Ovary (tissue), 9 donors: Measurements from ENCODE around the gene MAN1A1. TPM values are rescaled to one million over a fixed set of nuclear protein-coding genes. Genes with fewer than 3 reads are reported as not detected.

Source experiments
- DNase-seq, 5 donors: peaks; one replicate each; pipeline ENCODE4 v3.0.0-alpha.2; 2019 to 2020
- H3K27ac ChIP-seq, 2 donors: fragments of 200-600 bp; one replicate each; pipeline versions ENCODE4 v1.5.1 to v1.8.0; 2019 to 2022
- H3K27me3 ChIP-seq: fragments of 200-600 bp; one replicate; pipeline ENCODE4 v1.8.0; 2022
- H3K36me3 ChIP-seq: fragments of 200-600 bp; sonication (generic); one replicate; pipeline ENCODE4 v1.5.1; 2019
- H3K4me1 ChIP-seq: one replicate; pipeline ENCODE4 v1.8.1; 2013; ENCODE audit warnings: mild to moderate bottlenecking, moderate library complexity; ENCODE audit not compliant: insufficient read depth
- H3K4me3 ChIP-seq: fragments of 200-600 bp; sonication (generic); one replicate; pipeline ENCODE4 v1.5.1; 2017
- H3K9me3 ChIP-seq, 2 donors: fragments of 200-600 bp in 1 of 2; sonication (generic) in 1 of 2; one replicate each; pipeline versions ENCODE4 v1.5.1 to v1.8.1; 2013 to 2019; ENCODE audit warnings: mild to moderate bottlenecking in 1 of 2, moderate library complexity in 1 of 2
- EP300 ChIP-seq: sonication (generic); formaldehyde crosslinking; IDR thresholded peaks from one replicate; pipeline ENCODE4 v1.6.1; 2017; ENCODE audit warnings: antibody characterized with exemption
- POLR2A ChIP-seq: fragments of 450-650 bp; IDR thresholded peaks from one replicate; pipeline ENCODE4 v1.6.1; 2017; ENCODE audit warnings: antibody characterized with exemption, mild to moderate bottlenecking, moderate library complexity
- WGBS, 3 donors: extraction: QIAGEN DNeasy Blood & Tissue Kit in 1 of 3; methylation state at CpG; one replicate each; pipeline versions ENCODE4 v1.1.5 to v1.1.7; 2013 to 2017; 5-methylcytosine and 5-hydroxymethylcytosine counted together
- intact Hi-C, 4 donors: fragments of 100-400 bp; cut with DNase I; formaldehyde crosslinking; loops; one replicate each; pipeline versions ENCODE4 v1.11.0 to v1.15.1; 2022 to 2023
- polyA plus RNA-seq, 2 donors: library from polyadenylated mRNA; stranded (reverse); fragments of 200-250 nt in 1 of 2; fragments of 350-450 nt in 1 of 2; fragmentation: Illumina TruSeq in 1 of 2; extraction: RNeasy Lipid Tissue Mini Kit (QIAGEN cat#74804) in 1 of 2; gene quantifications; one replicate each; pipeline ENCODE4 v1.2.3, GENCODE V29; 2013 to 2014
- total RNA-seq, 7 donors: library from RNA; depleted of rRNA in 2 of 7; stranded (reverse); fragments of >200 nt in 2 of 7; fragmentation: NEBNext Ultra II Directional in 3 of 7; extraction: Animal tissue kit (Norgen Biotek cat#: 25700) in 3 of 7; gene quantifications; one replicate each; pipeline versions ENCODE4 v1.1.0 to v1.2.4, GENCODE V29; 2016 to 2023
- TF ChIP-seq, protein P1 (sequence below), 3 donors: fragments of 450-650 bp in 2 of 3; fragments of 200-600 bp in 1 of 3; IDR thresholded peaks; one replicate each; pipeline versions ENCODE4 v1.5.1 to v1.8.0; 2016 to 2022; ENCODE audit warnings: antibody characterized with exemption in 3 of 3, mild to moderate bottlenecking in 1 of 3
- donor health status: DM: no; HTN: no; CAD: no; lungs with moderate emphysema.
- donor health status: DM: no; HTN: no; CAD: no.
- donor health status: Bipolar disorder and iron deficiency.
- donor health status: DM: yes; HTN: yes; CAD: no.
- donor health status: DM: no; HTN: no; CAD: no.
- donor health status: DM: yes; HTN: yes; CAD: no.

Gene MAN1A1
- total and polyA plus RNA-seq, 9 donors: 22.1 to 49.6 (median 31.8) TPM

DNA sequence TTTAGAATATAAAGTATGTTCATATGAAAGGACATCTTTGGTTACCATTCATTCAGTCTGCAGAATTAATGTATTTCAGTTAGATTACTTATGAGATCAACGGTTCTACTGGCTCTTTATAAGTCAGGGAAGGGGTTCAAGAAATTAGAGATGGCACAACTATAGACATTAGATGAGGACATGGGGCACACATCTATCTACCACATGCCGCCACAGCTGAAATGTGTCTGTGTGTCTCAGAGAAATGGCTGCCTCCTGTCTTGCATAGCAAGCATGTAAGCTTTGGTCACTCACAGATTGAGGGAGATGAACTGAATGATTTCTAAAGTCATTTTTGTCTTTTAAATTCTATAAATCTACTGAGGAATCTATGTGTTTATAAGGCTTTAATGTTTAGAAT is 142.2 kb downstream of the MAN1A1 start:
- intact Hi-C loops: no loop called here
- Histone ChIP-seq H3K27ac (no peak overlapping the region), H3K36me3 (no peaks in the 10 kb centered on the region), H3K4me1 (no peaks in the 10 kb centered on the region), H3K9me3 (no peaks in the 10 kb centered on the region), H3K4me3 (no peak overlapping the region), H3K27me3 (no peaks in the 10 kb centered on the region)
- TF ChIP-seq EP300: no peak
- TF ChIP-seq, protein P1, sequence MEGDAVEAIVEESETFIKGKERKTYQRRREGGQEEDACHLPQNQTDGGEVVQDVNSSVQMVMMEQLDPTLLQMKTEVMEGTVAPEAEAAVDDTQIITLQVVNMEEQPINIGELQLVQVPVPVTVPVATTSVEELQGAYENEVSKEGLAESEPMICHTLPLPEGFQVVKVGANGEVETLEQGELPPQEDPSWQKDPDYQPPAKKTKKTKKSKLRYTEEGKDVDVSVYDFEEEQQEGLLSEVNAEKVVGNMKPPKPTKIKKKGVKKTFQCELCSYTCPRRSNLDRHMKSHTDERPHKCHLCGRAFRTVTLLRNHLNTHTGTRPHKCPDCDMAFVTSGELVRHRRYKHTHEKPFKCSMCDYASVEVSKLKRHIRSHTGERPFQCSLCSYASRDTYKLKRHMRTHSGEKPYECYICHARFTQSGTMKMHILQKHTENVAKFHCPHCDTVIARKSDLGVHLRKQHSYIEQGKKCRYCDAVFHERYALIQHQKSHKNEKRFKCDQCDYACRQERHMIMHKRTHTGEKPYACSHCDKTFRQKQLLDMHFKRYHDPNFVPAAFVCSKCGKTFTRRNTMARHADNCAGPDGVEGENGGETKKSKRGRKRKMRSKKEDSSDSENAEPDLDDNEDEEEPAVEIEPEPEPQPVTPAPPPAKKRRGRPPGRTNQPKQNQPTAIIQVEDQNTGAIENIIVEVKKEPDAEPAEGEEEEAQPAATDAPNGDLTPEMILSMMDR (IDR thresholded peaks at IDR 0.05): no peak
- TF ChIP-seq POLR2A: no peak
- DNase-seq: no peak
- 93 to 100% (median 98%) methylated on average over 2 of the region's 2 CpGs for WGBS, 3 donors

DNA sequence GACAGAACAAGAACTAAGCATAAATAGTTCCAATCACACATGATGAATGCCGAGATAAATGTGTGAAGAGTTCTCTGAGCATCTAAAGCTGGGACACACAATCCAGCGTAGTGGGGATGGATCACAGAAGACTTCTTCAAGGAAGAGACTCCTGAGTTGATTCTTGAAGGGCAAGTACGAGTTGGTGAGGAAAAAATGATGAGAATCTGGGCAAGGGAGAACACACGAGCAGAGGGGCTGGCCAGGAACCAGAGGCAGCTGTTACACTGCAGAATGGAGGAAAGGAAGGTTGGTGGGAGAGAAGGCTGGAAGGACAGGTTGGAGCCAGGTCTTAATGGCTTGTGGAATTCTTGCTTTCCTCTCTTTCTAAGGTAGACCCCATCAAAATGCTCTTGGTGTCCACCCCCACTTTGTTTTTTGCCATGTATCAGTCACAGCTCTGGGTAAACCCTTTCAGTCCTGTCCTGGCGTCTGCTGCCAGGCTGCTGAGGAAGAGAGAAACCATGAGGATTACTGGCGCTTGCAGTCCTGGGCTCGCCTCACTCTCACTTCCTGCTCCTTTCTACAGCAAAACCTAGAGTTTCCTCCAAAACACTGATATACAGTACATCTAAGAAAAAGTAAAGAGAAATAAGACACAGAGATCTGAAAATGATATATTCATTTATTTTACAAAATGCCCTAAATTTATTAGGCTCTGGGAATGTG is 143.5 kb downstream of the MAN1A1 start:
- Histone ChIP-seq H3K27ac (no peak overlapping the region), H3K4me3 (no peak overlapping the region), H3K36me3 (no peaks in the 10 kb centered on the region), H3K9me3 (no peaks in the 10 kb centered on the region), H3K27me3 (no peaks in the 10 kb centered on the region), H3K4me1 (no peaks in the 10 kb centered on the region)
- no peak for DNase-seq
- intact Hi-C loops: no loop called here
- WGBS, 3 donors: 84 to 88% (median 86%) methylated on average over 7 of the region's 7 CpGs
- TF ChIP-seq EP300: no peak
- TF ChIP-seq, protein P1 (IDR thresholded peaks at IDR 0.05): no peak
- no peak for TF ChIP-seq POLR2A

DNA sequence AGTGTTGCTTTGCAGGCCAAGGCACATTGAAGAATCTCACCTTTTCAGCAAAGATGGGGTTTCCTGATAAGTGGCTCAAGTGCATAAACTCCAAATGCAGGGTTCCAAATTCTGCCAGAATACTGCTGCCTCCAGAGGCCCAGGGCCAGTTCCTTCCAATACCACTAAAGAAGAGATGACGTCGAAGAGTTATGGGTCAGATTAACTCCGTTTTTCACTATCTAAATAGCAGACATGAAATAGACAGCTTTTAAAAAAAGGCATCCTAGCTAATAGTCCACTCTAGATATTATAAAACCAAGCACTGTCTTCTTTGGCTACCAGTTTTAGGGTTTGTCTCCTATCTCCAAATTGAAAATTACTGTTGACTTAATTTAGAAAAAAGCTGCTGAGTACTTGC is 144.8 kb downstream of the MAN1A1 start:
- no peaks in the 10 kb centered on the region for H3K4me1 ChIP-seq
- TF ChIP-seq, protein P1 (IDR thresholded peaks at IDR 0.05): no peak
- no peak for TF ChIP-seq EP300
- no peak for TF ChIP-seq POLR2A

GRCh38 chr6:119201480-119201879 is 148.1 kb downstream of the MAN1A1 start:
- H3K4me3 ChIP-seq: no peak overlapping the region
- WGBS, 3 donors: 96 to 97% (median 97%) methylated on average over 1 of the region's 1 CpG

More for the DNA sequence above, 144.8 kb downstream of the MAN1A1 start:
- 88 to 95% (median 92%) methylated on average over 3 of the region's 3 CpGs for WGBS, 3 donors
- H3K9me3 ChIP-seq: no peaks in the 10 kb centered on the region
- H3K36me3 ChIP-seq: no peaks in the 10 kb centered on the region
- no peak overlapping the region for H3K27ac ChIP-seq
- intact Hi-C loops: no loop called here
- no peak overlapping the region for H3K4me3 ChIP-seq
- DNase-seq: no peak
- no peaks in the 10 kb centered on the region for H3K27me3 ChIP-seq

More at GRCh38 chr6:119201480-119201879, 148.1 kb downstream of the MAN1A1 start:
- no peaks in the 10 kb centered on the region for H3K36me3 ChIP-seq
- DNase-seq: no peak
- TF ChIP-seq, protein P1 (IDR thresholded peaks at IDR 0.05): no peak
- no peak for TF ChIP-seq EP300
- no peak for TF ChIP-seq POLR2A
- H3K27ac ChIP-seq: no peak overlapping the region
- no peaks in the 10 kb centered on the region for H3K9me3 ChIP-seq
- intact Hi-C loops: no loop called here
- H3K27me3 ChIP-seq: no peaks in the 10 kb centered on the region
- no peaks in the 10 kb centered on the region for H3K4me1 ChIP-seq
